Measurements from ENCODE around the gene MT1G.

The MT1G gene

DNA sequence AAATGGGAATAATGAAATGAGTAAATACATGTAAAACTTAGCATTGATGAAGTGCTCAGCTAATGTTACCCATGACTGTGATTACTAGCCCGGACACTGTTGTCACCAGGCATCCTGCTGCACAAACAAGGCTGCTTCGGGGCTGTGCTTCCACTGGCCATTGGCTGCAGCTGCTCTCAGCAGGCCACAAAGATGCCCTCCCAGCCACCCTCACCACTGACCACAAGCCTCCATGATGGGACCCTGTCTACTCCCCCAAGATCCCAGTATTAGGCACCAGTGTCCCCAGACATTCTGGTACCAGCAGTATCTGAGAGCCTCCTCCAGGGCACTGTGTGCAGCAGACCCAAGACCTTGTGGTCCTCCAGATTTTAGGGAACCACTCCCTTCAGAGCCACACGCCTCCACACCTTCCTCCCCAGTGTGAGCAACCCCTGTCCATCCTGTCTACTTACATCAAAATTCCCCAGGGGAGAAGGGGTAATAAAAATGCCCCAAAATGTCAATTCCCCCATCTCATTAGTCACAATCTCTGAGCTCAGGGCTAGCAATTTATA is 42.4 kb upstream of the MT1G start:
- DNase-seq (ENCODE audit: low read depth, low spot score), result no peak
- TF ChIP-seq, protein P1, sequence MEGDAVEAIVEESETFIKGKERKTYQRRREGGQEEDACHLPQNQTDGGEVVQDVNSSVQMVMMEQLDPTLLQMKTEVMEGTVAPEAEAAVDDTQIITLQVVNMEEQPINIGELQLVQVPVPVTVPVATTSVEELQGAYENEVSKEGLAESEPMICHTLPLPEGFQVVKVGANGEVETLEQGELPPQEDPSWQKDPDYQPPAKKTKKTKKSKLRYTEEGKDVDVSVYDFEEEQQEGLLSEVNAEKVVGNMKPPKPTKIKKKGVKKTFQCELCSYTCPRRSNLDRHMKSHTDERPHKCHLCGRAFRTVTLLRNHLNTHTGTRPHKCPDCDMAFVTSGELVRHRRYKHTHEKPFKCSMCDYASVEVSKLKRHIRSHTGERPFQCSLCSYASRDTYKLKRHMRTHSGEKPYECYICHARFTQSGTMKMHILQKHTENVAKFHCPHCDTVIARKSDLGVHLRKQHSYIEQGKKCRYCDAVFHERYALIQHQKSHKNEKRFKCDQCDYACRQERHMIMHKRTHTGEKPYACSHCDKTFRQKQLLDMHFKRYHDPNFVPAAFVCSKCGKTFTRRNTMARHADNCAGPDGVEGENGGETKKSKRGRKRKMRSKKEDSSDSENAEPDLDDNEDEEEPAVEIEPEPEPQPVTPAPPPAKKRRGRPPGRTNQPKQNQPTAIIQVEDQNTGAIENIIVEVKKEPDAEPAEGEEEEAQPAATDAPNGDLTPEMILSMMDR (IDR thresholded peaks at IDR 0.05; ENCODE audit: insufficient read depth, low read length, missing control alignments), result no peak
- CTCF ChIA-PET, result interaction anchor here (1.0 to 1.9 kb wide), 3 partner anchors 8 to 133 kb away, joined by 3 to 10 read pairs (median 4); no protein-coding TSS in a partner anchor
- no peak overlapping the region for H3K4me3 ChIP-seq (ENCODE audit: low read depth, low read length)
- POLR2A ChIA-PET, result no interaction called here

DNA sequence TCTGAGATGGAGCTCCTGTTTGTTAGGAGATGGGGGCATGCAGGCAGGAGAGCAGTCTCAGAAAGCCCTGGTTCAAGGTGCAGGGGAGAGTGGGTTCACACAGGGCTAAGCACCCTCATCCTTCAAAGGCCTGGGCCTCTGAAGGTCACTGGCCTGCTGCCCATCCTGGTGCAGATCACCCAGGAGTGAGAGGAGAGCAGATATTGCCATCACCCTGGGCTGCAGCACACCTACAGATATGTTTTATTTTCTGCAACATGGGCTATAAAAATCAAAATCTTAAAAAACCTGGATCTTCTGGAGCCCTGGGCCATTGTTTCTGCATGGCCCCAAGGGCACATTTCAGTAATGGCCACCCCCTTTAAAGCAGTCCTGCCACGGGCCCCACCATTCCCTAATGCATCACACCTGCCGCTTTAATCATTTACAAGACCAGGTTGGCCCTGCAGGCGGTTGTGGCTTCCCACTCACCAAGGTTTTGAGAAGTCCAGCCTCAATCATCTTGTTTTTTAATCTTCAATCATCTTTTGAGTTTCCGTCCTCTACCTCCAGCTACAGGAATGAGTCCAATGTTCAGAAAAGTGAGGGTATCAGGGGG is 41.7 kb upstream of the MT1G start:
- TF ChIP-seq, protein P1 (IDR thresholded peaks at IDR 0.05; ENCODE audit: insufficient read depth, low read length, missing control alignments), result no peak
- ChIA-PET POLR2A (no interaction called here), CTCF (interaction anchor here (1.1 to 1.9 kb wide), 3 partner anchors 9 to 104 kb away, joined by 3 to 13 read pairs (median 4); no protein-coding TSS in a partner anchor)
- DNase-seq (ENCODE audit: low read depth, low spot score), result no peak
- no peak overlapping the region for H3K4me3 ChIP-seq (ENCODE audit: low read depth, low read length)

DNA sequence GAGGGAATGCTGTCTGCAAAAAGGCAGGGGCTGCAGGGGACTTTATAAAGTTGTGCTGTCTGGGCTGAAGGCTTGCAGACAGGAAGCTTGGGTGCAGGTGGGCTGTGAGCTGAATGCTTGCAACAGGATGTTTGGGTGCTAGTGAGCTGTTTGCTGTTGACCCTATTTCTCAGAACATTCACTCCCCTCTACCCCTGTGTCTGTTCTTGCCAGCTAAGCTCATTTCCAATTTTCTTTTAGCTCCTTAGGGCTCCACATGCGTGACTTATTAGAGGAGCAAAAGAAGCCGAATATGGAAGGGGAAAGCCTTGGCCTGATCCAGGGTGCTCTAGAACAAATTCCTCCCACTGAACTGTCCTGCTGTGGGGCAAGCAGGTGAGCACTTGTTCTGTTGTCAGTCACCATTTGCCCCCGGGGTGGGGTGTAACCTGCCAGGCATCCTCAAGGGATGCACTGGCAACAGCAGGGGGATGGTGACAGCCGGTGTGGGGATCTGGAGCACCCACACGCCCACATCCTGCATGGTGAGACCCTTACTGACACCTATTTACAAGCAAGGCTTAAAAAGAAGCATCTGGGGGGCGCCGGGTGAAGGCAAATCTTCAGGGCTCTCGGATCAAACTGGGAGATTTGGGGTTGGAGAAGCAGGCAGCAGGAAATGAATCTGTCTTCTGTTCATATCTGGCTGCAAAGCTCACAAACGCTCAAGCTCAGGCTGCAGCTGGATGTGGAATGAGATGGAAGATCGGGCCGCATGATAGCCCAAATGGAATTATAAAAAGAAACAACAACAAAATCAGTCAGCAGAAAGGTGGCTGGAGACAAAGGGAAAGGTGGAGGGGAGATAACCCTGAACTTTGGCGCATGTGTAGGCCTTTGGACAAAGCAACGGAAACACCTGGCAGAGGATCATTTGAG is 40.9 kb upstream of the MT1G start:
- POLR2A ChIA-PET, result interaction anchor here (0.6 kb wide), 1 partner anchor 1229 kb away, joined by 3 read pairs; no protein-coding TSS in a partner anchor
- TF ChIP-seq, protein P1 (IDR thresholded peaks at IDR 0.05; ENCODE audit: insufficient read depth, low read length, missing control alignments), result no peak

DNA sequence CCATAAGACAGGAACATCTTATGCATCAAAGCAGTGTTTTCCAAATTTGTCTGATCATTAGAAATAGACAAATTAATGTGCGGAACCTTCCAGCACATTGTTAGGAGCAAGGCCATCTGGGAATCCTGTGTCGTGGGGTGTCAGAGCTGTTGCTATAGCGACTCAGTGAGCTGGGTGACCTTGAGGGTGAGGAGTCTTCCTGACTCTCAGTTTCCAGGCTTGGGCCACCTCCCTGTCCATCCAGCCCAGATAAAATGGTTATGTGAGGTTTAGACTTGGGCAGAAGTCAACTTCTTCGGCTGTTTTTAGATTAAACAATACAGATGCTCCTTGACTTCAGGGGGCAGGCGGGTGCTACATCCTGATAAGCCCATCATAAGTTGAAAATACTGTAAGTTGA is 35.0 kb upstream of the MT1G start:
- H3K4me3 ChIP-seq (ENCODE audit: low read depth, low read length), result no peak overlapping the region
- no peak for DNase-seq (ENCODE audit: low read depth, low spot score)
- TF ChIP-seq, protein P1 (IDR thresholded peaks at IDR 0.05; ENCODE audit: insufficient read depth, low read length, missing control alignments), result no peak
- ChIA-PET POLR2A (no interaction called here), CTCF (interaction anchor here (1.1 to 4.6 kb wide), 41 partner anchors 8 to 758 kb away, joined by 3 to 174 read pairs (median 8); partner anchors contain the start of genes BBS2, MT1X, MT2A and NUP93)

More for the DNA sequence above, 40.9 kb upstream of the MT1G start:
- no peak for DNase-seq (ENCODE audit: low read depth, low spot score)
- CTCF ChIA-PET, result interaction anchor here (1.1 to 1.9 kb wide), 5 partner anchors 8 to 103 kb away, joined by 3 to 13 read pairs (median 3); no protein-coding TSS in a partner anchor
- H3K4me3 ChIP-seq (ENCODE audit: low read depth, low read length), result no peak overlapping the region

DNA sequence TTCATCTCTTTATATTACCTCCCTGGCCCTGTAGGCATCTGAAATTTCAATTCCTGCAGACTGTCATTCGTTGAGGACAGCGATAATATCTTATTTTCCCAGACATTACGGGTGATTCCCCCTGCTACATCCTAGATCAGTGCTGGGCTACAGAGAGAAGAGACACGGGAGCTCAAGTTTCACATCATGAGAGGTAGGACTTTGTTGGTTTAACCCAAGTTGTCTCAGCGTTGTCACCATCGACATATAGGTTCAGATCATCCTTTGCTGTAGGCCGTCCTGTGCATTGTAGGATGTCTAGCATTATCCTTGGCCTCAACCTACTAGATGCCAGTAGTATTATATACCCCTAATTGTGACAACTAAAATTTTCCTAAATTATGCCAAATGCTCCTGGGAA is 33.7 kb upstream of the MT1G start:
- TF ChIP-seq, protein P1 (IDR thresholded peaks at IDR 0.05; ENCODE audit: insufficient read depth, low read length, missing control alignments), result no peak
- POLR2A ChIA-PET, result interaction anchor here (0.8 to 1.2 kb wide), 2 partner anchors 76 to 98 kb away, joined by 3 to 8 read pairs; partner anchors contain the start of gene MT1E
- no peak for DNase-seq (ENCODE audit: low read depth, low spot score)

More for the DNA sequence above, 33.7 kb upstream of the MT1G start:
- CTCF ChIA-PET, result interaction anchor here (0.7 to 4.6 kb wide), 67 partner anchors 9 to 759 kb away, joined by 3 to 174 read pairs (median 6); partner anchors contain the start of genes BBS2, MT1E, MT1G and MT1H
- H3K4me3 ChIP-seq (ENCODE audit: low read depth, low read length), result no peak overlapping the region

Measured in AG04449 (cell line).